IMR-90 (cell line): ENCODE measurements around the gene TIGD2. TPM values are rescaled to one million over a fixed set of nuclear protein-coding genes. Genes with fewer than 3 reads are reported as not detected.

ENCODE experiments used
- ATAC-seq: fragments of 200-7000 bp; cut with Tn5 transposase; 2 replicates; pipeline ENCODE4 v1.9.1; 2020; ENCODE audit warnings: low read depth, mild to moderate bottlenecking, moderate library complexity
- BruUV-seq: library from RNA; stranded (reverse); fragments of 400-500 nt; replicated peaks from 2 replicates; lab custom pipeline; 2021; lab: Mats Ljungman, UMichigan
- CTCF ChIA-PET: fragments of 300-600 bp; formaldehyde crosslinking; extraction: SDS; loops from one replicate; lab custom pipeline; 2021; ENCODE audit warnings: antibody characterized with exemption; lab: Yijun Ruan, JAX
- POLR2A ChIA-PET: fragments of 300-600 bp; sonication (Branson Sonifier 250); formaldehyde crosslinking; loops from one replicate; lab custom pipeline; 2022; ENCODE audit warnings: antibody characterized with exemption; ENCODE audit not compliant: unreplicated experiment; lab: Charles Lee
- DNase-seq: peaks from one replicate; pipeline ENCODE4 v3.0.0; 2013
- H2AFZ ChIP-seq: replicated peaks from 2 replicates; pipeline ENCODE3; 2013; ENCODE audit warnings: low read length, mild to moderate bottlenecking; ENCODE audit not compliant: poor library complexity
- H2AK5ac ChIP-seq: 2 replicates; pipeline ENCODE4 v1.6.1; 2013; ENCODE audit warnings: low read depth, low read length, inconsistent platforms
- H2AK9ac ChIP-seq: replicated peaks from 2 replicates; pipeline ENCODE3; 2013; ENCODE audit warnings: mild to moderate bottlenecking, low read depth, low read length, moderate library complexity; ENCODE audit not compliant: poor library complexity
- H2BK120ac ChIP-seq: 2 replicates; pipeline ENCODE4 v1.6.1; 2013; ENCODE audit warnings: low read depth, low read length, inconsistent platforms
- H2BK15ac ChIP-seq: 3 replicates; pipeline ENCODE4 v1.6.1; 2013; ENCODE audit warnings: low read depth, low read length, inconsistent platforms
- H2BK20ac ChIP-seq: 2 replicates; pipeline ENCODE4 v1.6.1; 2013; ENCODE audit warnings: low read depth, mild to moderate bottlenecking, inconsistent platforms, low read length, moderate library complexity
- H2BK5ac ChIP-seq: 2 replicates; pipeline ENCODE4 v1.6.1; 2013; ENCODE audit warnings: mild to moderate bottlenecking, low read depth, low read length, inconsistent platforms; ENCODE audit not compliant: poor library complexity, severe bottlenecking
- H3K14ac ChIP-seq: replicated peaks from 2 replicates; pipeline ENCODE4 v1.6.1; 2013; ENCODE audit warnings: low read depth, low read length, inconsistent platforms
- H3K18ac ChIP-seq: 2 replicates; pipeline ENCODE4 v1.6.1; 2013; ENCODE audit warnings: low read depth, low read length, control low read depth
- H3K23ac ChIP-seq: 2 replicates; pipeline ENCODE4 v1.6.1; 2013; ENCODE audit warnings: low read depth, low read length, inconsistent platforms
- H3K27ac ChIP-seq: 2 replicates; pipeline ENCODE4 v1.5.1; 2013; ENCODE audit warnings: mild to moderate bottlenecking, control low read depth, low read length; ENCODE audit not compliant: insufficient read depth
- H3K27me3 ChIP-seq: 2 replicates; pipeline ENCODE4 v1.6.1; 2013; ENCODE audit warnings: low read length; ENCODE audit not compliant: control insufficient read depth, insufficient read depth
- H3K36me3 ChIP-seq: 2 replicates; pipeline ENCODE4 v1.6.1; 2013; ENCODE audit warnings: low read length, mixed read lengths; ENCODE audit not compliant: control insufficient read depth, insufficient read depth
- H3K4ac ChIP-seq: 2 replicates; pipeline ENCODE4 v1.6.1; 2013; ENCODE audit warnings: low read depth, low read length, inconsistent platforms
- H3K4me1 ChIP-seq: 2 replicates; pipeline ENCODE4 v1.6.1; 2013; ENCODE audit warnings: low read length, mixed read lengths; ENCODE audit not compliant: control insufficient read depth, insufficient read depth
- H3K4me2 ChIP-seq: 2 replicates; pipeline ENCODE4 v1.6.1; 2013; ENCODE audit warnings: low read depth, mild to moderate bottlenecking, control low read depth, low read length, moderate library complexity
- H3K4me3 ChIP-seq: 2 replicates; pipeline ENCODE4 v1.5.1; 2013; ENCODE audit warnings: low read depth, mild to moderate bottlenecking, control low read depth, low read length, moderate library complexity; ENCODE audit not compliant: insufficient read depth
- H3K56ac ChIP-seq: 2 replicates; pipeline ENCODE4 v1.6.1; 2013; ENCODE audit warnings: low read length, inconsistent platforms; ENCODE audit not compliant: insufficient read depth; ENCODE audit errors: extremely low read depth
- H3K79me1 ChIP-seq, 2 experiments: 2 replicates each; pipeline ENCODE4 v1.6.1; 2013; ENCODE audit warnings: low read length in 2 of 2, inconsistent platforms in 1 of 2, low read depth in 1 of 2
- H3K9ac ChIP-seq: 2 replicates; pipeline ENCODE4 v1.6.1; 2013; ENCODE audit warnings: low read depth, low read length, control low read depth
- H3K9me1 ChIP-seq: 2 replicates; pipeline ENCODE4 v1.6.1; 2013; ENCODE audit warnings: low read length, inconsistent platforms; ENCODE audit not compliant: insufficient read depth
- H3K9me3 ChIP-seq: 2 replicates; pipeline ENCODE4 v1.6.1; 2013; ENCODE audit warnings: low read length; ENCODE audit not compliant: control insufficient read depth, insufficient read depth
- H4K20me1 ChIP-seq: 2 replicates; pipeline ENCODE4 v1.6.1; 2013; ENCODE audit warnings: low read length, inconsistent platforms; ENCODE audit not compliant: insufficient read depth
- H4K5ac ChIP-seq: 2 replicates; pipeline ENCODE4 v1.6.1; 2013; ENCODE audit warnings: mild to moderate bottlenecking, low read depth, low read length, control low read depth
- H4K8ac ChIP-seq, 2 experiments: 2 replicates each; pipeline ENCODE4 v1.6.1; 2013; ENCODE audit warnings: low read depth in 2 of 2, low read length in 2 of 2, control low read depth in 1 of 2, inconsistent platforms in 1 of 2
- H4K91ac ChIP-seq: 2 replicates; pipeline ENCODE4 v1.6.1; 2013; ENCODE audit warnings: low read depth, low read length, inconsistent platforms; ENCODE audit not compliant: insufficient read depth
- CEBPB ChIP-seq: IDR thresholded peaks from 2 replicates; pipeline ENCODE4 v1.6.1; 2012; ENCODE audit warnings: low read depth, low read length, improper control_type of control experiment
- CHD1 ChIP-seq: IDR thresholded peaks from 2 replicates; pipeline ENCODE4 v1.6.1; 2012; ENCODE audit warnings: low read depth, low read length, improper control_type of control experiment
- FOS ChIP-seq: fragments of 150-350 bp; IDR thresholded peaks from 2 replicates; pipeline ENCODE4 v1.6.1; 2016; ENCODE audit warnings: low read depth, low read length
- MAFK ChIP-seq: IDR thresholded peaks from 2 replicates; pipeline ENCODE4 v1.6.1; 2012; ENCODE audit warnings: low read depth, low read length, improper control_type of control experiment
- MXI1 ChIP-seq: IDR thresholded peaks from 2 replicates; pipeline ENCODE4 v1.6.1; 2012; ENCODE audit warnings: low read depth, mild to moderate bottlenecking, low read length, moderate library complexity, borderline replicate concordance
- NFE2L2 ChIP-seq: fragments of 150-350 bp; IDR thresholded peaks from 2 replicates; pipeline ENCODE4 v1.6.1; 2016; ENCODE audit warnings: low read depth, mild to moderate bottlenecking, low read length
- POLR2A ChIP-seq: IDR thresholded peaks from 2 replicates; pipeline ENCODE4 v1.6.1; 2012; ENCODE audit warnings: mild to moderate bottlenecking, low read depth, low read length
- RAD21 ChIP-seq: IDR thresholded peaks from 2 replicates; pipeline ENCODE4 v1.6.1; 2012; ENCODE audit warnings: low read length, improper control_type of control experiment
- RCOR1 ChIP-seq: IDR thresholded peaks from 2 replicates; pipeline ENCODE4 v1.6.1; 2012; ENCODE audit warnings: mild to moderate bottlenecking, low read length, improper control_type of control experiment; ENCODE audit not compliant: insufficient replicate concordance
- SMC3 ChIP-seq: fragments of 150-350 bp; IDR thresholded peaks from 2 replicates; pipeline ENCODE4 v1.6.1; 2016; ENCODE audit warnings: low read depth, mild to moderate bottlenecking, antibody characterized with exemption, low read length, moderate library complexity
- WGBS, 2 experiments: methylation state at CpG; one replicate each; pipeline versions ENCODE4 v1.1.5 to v1.1.7; 2013; ENCODE audit warnings: missing lambda C conversion rate in 2 of 2; ENCODE audit not compliant: insufficient read length in 1 of 2; ENCODE audit errors: extremely low coverage in 2 of 2; 5-methylcytosine and 5-hydroxymethylcytosine counted together
- dilution Hi-C: fragments of 300-500 bp; cut with HindIII; formaldehyde crosslinking; loops from one replicate; pipeline ENCODE4 v1.14.3; 2018; ENCODE audit warnings: low sequenced_read_pairs; ENCODE audit not compliant: unreplicated experiment
- in situ Hi-C: fragments of 300-500 bp; cut with MboI; formaldehyde crosslinking; loops from 3 replicates; pipeline ENCODE4 v1.14.3; 2019; ENCODE audit warnings: low sequenced_read_pairs, inconsistent platforms, mixed read lengths
- intact Hi-C: fragments of 100-400 bp; cut with micrococcal nuclease; formaldehyde crosslinking; loops from 2 replicates; pipeline ENCODE4 v1.10.0; 2022
- polyA plus RNA-seq, 3 experiments: library from polyadenylated mRNA; depleted of rRNA; stranded (reverse); fragments of >200 nt; gene quantifications; 2 replicates each; pipeline ENCODE4 v1.2.3, GENCODE V29; 2012; ENCODE audit warnings: low replicate concordance in 1 of 3
- total RNA-seq: library from RNA; depleted of rRNA; stranded (reverse); fragments of >200 nt; gene quantifications from 2 replicates; pipeline ENCODE4 v1.2.3, GENCODE V29; 2012

TIGD2 gene
- total and polyA plus RNA-seq, 2 of the 4 experiments (the other 2 are of a cell fraction): 5.6 to 12.4 TPM

- H4K5ac ChIP-seq: no peak overlapping the region
- ChIA-PET CTCF (interaction anchor here (1.5 to 2.2 kb wide), 2 partner anchors 8 to 94 kb away, joined by 3 to 6 read pairs; no protein-coding TSS in a partner anchor), POLR2A (no interaction called here)
- no TSS peak for BruUV-seq
- DNase-seq: no peak
- H4K8ac ChIP-seq: no peak overlapping the region
- H3K18ac ChIP-seq: no peak overlapping the region
- no peak overlapping the region for H2BK15ac ChIP-seq
- H3K36me3 ChIP-seq: no peaks in the 10 kb centered on the region
- no peaks in the 10 kb centered on the region for H3K4me1 ChIP-seq
- no peak overlapping the region for H2BK5ac ChIP-seq
- no peak overlapping the region for H3K56ac ChIP-seq
- no peak overlapping the region for H3K4ac ChIP-seq
- no peak overlapping the region for H3K23ac ChIP-seq
- H4K91ac ChIP-seq: no peak overlapping the region
- H3K9ac ChIP-seq: no peak overlapping the region
- H2BK20ac ChIP-seq: no peak overlapping the region
- no peak overlapping the region for H2BK120ac ChIP-seq
- no peaks in the 10 kb centered on the region for H3K9me3 ChIP-seq
- no peak overlapping the region for H3K27ac ChIP-seq
- H3K4me2 ChIP-seq: no peak overlapping the region
- H4K20me1 ChIP-seq: no peaks in the 10 kb centered on the region
- in situ Hi-C loops (no loop called here), dilution Hi-C loops (no loop called here), intact Hi-C loops (no loop called here)
- H3K79me1 ChIP-seq: no peaks in the 10 kb centered on the region
- TF ChIP-seq POLR2A (no peak), RAD21 (no peak), RCOR1 (no peak), CEBPB (no peak), NFE2L2 (no peak), MAFK (no peak), SMC3 (no peak), FOS (no peak), MXI1 (no peak), CHD1 (no peak)
- no peaks in the 10 kb centered on the region for H3K9me1 ChIP-seq
- H2AK5ac ChIP-seq: no peak overlapping the region
- 80% methylated on average over 2 of the region's 4 CpGs; no CpG with 5 or more reads in 1 of the 2 experiments for WGBS, 2 experiments
- H3K14ac ChIP-seq: no peak overlapping the region
- H3K27me3 ChIP-seq: peaks cover 7% of the 10 kb centered on the region
- ATAC-seq: no peak
- no peak overlapping the region for H2AFZ ChIP-seq
- H3K4me3 ChIP-seq: no peak overlapping the region
- no peak overlapping the region for H2AK9ac ChIP-seq
These were observed 51.7 kb downstream of the TIGD2 start for GRCh38 chr4:89162987-89163386.
